Measurements from ENCODE around the gene UGT1A7.

Gene UGT1A7

DNA sequence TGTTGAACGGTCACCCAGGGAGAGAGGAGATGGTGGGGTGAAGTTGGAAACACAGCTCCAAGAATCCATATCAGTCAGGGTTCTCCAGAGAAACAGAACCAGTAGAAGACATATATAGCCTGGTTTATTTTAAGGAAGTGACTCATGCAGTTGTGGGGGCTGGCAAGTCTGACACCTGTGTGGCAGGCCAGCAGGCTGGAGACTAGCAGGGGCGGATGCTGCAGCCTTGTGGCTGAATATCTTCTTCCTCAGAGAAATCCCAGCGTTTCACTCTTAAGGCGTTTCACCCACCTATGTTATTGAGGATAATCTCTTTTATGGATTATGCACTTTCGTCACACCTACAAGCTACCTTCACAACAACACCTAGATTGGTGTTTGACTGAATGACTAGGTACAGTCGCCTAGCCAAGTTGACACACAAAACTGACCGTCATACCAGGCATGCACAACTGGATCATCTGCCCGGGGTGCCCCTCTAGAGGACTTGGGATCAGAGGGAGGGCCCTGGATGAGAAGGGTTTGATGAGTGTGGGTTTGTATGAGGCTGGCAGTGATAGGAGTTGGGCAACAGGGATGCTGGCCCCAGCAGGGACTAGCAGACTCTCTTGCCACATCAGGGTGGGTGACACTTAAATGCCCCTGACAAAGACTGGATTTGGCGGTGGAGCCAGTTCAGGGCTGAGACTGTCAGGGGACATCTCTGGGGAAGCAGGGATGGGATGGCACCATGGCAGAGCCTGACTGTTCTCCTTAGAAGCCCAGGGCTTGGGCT, 119.8 kb downstream of the UGT1A7 start:
- no peak for DNase-seq

GRCh38 chr2:233802132-233802815, 120.6 kb downstream of the UGT1A7 start:
- no peak for DNase-seq

DNA sequence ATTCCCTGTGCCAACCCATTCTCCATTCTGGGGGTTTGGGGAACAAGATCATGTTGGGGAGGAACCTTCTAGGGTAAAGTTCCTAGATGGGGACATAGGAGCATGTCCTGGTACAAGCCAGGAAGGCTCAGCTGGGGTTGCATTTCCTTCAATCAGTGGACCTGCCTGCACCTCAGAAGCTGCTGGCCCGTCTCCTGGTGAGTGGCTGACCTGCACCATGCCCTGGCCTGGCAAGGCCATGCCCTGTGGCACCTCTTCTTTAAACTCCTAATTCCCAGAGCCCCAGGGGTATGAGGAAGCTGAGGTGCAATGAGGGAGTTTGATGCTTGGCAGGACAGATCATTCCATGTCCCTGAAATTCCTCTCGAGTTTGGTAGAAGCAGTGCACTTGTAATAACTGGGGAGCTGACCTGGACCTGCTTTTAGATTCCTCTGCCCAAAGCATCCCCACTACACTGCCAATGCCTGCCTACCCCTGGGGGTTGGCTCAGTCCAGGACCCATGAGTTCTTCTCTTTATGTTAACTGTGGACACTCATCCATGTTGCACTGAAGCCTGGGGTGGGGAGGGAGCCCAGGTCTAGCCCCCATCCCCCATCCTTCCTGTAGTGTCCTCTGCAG, 121.7 kb downstream of the UGT1A7 start:
- no peak for DNase-seq

GRCh38 chr2:233803994-233804393, 122.3 kb downstream of the UGT1A7 start:
- DNase-seq: no peak

DNA sequence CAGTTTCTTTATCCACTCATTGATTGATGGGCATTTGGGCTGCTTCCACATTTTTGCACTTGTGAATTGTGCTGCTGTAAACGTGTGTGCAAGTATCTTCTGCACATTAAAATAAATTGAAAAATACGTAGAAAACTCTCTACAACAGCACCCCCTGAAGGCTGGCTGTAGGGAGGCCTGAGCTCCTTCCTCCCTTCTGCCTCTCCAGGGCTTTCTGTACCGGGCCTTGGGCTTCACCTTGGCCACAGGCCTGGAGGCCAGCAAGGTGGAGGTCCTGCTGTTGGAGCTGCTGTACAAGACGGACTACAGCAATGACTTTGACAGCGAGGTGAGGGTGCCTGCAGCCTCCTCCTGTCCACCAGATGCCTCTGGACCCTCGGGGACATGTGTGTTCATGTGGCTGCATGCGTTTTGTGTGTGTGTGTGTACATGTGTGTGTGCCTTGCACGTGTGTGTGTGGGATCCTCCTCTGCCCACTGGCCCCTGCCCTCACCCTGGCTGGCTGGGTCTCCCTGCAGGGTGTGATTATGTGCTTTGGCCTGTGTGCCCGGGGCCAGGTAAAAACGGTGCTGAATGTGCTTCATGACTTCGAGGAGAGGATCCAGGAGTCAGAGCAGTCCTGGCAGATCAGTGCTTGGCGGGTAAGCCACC, 125.6 kb downstream of the UGT1A7 start:
- no peak for DNase-seq

GRCh38 chr2:233807966-233808935, 126.5 kb downstream of the UGT1A7 start:
- DNase-seq: no peak

- no peak for DNase-seq
These were observed 128.7 kb downstream of the UGT1A7 start for GRCh38 chr2:233810385-233810784.

- no peak for DNase-seq
These were observed 129.4 kb downstream of the UGT1A7 start for GRCh38 chr2:233811087-233811486.

DNA sequence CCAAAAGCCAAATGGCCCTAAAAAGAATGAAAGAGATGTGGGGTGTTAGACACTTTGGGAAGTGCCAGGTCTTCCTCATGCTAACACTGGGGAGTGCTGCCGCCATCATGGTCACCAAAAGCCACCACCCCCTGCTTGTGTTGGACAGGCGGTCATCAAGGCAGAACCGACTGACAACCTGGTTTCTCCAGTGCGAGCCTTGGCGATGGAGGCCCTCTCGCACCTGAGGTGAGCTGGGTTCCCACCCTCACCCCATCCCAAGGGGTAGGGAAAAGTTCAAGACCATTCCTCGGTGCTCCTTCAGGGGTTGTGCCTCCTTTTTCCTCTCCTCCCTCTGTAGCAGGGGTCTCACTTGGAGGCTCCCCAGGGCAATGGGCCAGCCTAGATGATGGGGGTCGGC, 130.0 kb downstream of the UGT1A7 start:
- no peak for DNase-seq

- DNase-seq: no peak
These were observed 131.7 kb downstream of the UGT1A7 start for GRCh38 chr2:233813236-233814055.

- no peak for DNase-seq
These were observed 132.5 kb downstream of the UGT1A7 start for GRCh38 chr2:233814056-233814835.

GRCh38 chr2:233815861-233816260, 134.2 kb downstream of the UGT1A7 start:
- no peak for DNase-seq

DNA sequence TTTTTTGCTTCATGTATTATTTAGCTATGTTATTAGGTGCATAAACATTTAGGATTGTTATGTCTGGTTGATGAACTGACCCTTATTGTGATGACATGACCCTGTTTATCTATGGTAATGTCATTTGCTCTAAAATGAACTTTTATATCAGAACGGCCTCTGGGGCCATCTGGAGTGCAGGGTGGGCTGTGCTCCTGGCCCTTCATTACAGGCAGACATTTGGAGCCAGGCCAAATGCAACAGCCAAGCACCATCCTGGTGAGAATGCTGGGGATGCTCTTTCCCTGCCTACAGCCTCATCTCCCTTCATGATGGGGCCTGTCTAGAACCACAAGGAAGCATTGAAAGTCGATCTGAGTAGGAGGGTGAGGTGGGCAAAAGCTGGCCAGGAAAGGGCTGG, 134.6 kb downstream of the UGT1A7 start:
- no peak for DNase-seq

DNA sequence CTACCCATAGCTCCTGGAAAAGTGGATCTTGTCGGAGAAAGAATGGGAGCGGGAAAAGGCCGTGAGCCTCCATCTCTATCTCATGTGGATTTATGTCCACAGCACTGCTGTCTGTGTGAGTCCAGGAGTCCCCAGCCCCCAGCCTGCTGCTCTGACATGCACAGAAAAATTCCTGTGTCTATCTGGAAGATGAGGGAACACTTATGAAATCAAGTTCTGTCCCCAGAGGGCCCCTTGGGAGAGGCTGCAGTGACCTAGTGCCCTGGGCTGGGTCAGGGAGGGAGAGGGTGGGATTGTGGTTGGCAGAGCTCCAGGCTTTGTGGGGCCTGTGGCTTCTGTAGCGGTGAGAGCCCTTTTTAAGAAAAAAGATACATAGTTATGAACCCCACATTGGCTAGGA, 135.1 kb downstream of the UGT1A7 start:
- DNase-seq: no peak

DNA sequence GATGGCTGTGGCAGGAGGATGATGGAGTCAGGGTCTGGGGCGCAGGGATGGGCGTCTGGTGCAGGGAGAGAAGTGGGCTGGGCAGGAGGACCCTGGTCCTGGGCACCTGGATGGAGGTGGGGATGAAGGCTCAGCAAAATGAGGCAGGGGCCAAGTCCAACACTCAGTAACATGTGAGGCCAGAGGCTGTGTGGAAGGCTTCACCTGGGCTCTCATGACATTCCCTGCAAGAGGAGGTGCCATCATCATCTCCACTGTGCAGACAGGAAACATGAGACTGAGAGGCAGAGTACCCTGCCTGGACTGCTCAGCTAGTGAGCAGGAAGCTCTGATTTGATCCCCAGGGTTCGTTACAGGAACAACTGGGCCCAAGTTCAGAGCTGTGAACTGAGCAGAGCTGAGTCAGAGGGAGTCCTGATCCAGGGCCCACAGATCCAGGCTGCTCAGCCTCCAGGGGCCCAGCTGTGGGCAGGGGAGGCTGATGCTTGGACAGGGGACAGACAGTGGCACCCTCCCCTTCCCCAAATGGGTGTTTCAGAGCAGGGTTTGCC, 135.7 kb downstream of the UGT1A7 start:
- DNase-seq: no peak

- DNase-seq: no peak
These were observed 136.4 kb downstream of the UGT1A7 start for GRCh38 chr2:233817995-233818638.

- no peak for DNase-seq
These were observed 137.2 kb downstream of the UGT1A7 start for GRCh38 chr2:233818639-233819621.

Measured in CD4-positive, alpha-beta T cell treated with Interleukin-21 for 1 hour (primary cell).